GM18873 (cell line): ENCODE results near the gene SRBD1.

Experiments
- ATAC-seq: cut with Tn5 transposase; IDR thresholded peaks from one replicate; pipeline ENCODE4 v1.9.1; 2021; ENCODE audit warnings: mild to moderate bottlenecking, moderate library complexity, moderate number of reproducible peaks; ENCODE audit not compliant: unreplicated experiment, low FRiP score

The SRBD1 gene

DNA sequence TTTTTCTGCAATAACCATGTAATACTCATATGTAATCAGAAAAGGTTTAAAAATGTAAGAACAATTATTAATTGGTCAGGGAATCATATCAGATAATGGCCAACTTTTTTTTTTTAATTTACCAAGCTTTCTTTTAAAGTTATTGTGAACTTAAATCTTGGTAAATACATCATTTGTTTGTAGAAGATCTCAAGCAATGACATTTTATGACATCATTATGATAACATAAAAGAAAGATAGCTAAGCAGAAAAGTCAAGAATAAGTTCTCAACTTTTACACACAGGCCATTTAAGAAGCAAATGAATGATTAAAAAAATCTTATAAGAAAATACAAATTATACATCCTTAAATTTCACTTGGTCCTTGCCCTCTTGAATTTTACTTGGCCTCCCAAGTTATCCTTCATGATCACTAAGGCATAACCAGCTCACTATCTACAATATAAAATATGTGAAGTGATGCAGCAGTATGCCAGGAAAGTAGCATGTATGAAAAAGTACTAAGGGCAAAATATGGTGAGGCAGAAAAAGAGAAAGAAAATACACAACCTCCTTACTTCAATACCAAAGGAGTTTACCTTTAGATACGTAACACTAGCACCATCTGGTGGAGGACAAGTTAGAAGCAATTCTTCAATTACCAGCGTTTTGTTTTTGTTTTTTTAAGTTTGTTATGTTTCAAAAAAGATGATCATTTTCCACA, 116.6 kb downstream of the SRBD1 start:
- no peak for ATAC-seq

DNA sequence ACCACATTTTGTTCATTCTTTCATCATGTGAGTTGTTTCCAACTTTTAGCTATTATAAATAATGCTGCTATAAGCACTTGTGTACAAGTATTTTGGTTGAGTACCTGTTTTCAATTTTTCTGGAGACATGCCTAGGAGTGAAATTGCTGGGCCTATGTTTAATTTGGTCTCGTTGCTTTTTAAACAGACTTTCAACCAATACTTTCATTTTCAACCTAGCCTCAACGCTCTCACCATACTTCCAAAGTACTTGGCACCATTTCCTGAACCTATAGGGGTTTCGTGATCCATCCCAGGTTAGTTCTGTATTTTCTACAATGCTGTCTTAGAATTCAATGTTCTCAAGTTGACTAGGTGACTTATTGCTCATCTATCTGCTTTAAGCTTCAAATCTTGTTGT, 126.1 kb downstream of the SRBD1 start:
- ATAC-seq, result no peak

DNA sequence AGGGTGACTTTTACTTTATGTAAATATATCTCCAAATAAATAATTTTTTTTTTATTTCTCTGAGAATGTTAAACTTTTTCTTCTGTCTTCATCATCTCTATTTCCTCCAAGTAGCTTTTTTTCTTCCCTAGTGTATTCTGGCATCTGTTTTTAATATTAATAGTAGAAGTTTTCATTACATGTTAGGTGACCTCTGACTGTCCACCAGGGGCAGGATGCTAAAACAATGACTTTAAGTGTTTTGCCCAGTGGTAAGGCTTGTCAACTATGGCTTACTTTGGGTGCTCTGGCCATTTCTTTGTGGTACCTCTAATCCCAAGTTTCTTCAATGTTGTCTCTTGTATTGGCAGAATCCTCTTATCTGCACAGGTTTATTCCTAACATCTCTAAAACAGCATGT, 127.1 kb downstream of the SRBD1 start:
- ATAC-seq, result no peak

DNA sequence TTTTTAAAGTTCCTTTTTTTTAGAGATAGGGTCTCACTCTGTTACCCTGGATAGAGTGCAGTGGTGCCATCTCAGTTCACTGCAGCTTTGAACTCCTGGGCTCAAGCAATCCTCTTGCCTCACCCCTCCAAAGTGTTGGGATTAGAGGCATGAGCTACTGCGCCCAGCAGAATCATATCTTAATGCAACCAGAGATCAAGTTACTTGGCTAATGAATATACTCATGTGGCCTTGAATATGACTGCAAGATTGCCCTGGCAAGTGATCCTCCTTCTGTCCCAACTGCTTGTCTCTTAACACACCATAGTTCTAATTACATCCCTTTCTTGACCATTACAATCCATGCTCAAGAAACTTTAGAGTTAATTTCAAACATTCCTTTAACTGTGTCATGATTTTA, 133.5 kb downstream of the SRBD1 start:
- no peak for ATAC-seq

DNA sequence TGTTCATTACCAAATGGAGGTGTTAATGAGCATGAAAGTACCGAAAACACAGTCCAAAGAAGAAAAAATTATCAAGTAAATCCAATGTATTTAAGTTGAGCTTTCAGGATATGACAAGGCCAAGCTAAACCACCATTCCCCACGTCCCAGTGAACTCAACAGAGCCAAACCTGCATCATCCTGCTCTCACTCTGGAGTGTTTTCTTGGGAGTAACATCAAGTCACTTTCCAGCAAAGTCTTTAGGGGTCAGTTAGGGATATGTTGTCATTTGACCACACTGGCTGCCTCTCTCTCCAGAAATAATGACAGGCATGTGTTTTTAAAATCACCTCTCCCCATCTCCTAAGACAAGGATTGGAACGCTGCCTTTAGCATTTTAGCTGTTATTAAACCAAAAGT, 140.5 kb downstream of the SRBD1 start:
- no peak for ATAC-seq

DNA sequence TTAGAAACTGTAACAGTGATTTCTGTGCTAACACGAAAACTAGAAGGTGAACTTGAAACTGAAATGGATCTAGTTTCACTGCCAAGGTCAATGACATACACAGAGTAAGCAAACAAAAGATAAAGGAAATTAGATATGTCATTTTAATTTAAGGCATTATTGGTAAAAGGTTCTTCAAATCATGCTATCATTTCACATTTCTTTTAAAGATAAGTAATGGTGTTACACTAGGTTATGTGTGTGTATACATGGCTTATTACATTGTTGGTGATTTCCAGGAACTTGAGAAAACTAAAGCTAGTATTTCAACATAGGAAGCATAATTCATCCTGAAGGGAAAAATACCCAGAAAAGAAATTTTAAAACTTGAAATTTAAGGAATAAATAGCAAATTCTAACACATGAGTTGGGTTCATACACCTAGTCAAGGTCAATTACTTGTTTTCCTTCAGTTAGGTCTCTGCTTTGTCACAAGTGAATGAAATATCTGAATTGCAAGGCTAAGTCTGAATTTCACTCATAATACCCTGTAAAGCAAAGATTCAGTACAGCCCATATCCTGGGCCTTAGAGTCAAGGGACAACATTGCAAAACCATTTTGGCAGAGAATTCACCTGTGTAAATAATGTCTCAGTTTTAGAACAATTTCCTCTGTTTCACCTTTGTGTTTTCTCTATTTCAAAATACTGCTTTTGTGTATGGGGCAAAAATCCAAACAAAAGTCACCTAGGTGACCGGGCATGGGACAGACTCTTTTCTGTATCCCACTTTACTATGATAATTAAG, 141.6 kb downstream of the SRBD1 start:
- ATAC-seq, result no peak

DNA sequence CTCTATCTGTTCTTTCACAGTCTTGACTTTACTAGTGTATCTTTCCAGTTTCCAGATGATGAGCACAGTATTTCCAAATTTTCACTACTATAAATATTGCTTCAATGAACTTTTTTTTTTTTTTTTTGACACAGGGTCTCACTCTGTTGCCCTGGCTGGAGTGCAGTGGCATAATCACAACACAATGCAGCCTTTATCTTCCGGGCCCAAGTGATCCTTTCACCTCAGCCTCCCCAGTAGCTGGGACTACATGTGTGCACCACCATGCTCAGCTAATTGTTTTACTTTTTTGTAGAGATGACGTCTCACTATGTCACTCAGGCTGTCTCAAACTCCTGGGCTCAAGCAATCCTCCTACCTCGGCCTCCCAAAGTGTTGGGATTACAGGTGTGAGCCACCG, 142.8 kb downstream of the SRBD1 start:
- ATAC-seq, result no peak

DNA sequence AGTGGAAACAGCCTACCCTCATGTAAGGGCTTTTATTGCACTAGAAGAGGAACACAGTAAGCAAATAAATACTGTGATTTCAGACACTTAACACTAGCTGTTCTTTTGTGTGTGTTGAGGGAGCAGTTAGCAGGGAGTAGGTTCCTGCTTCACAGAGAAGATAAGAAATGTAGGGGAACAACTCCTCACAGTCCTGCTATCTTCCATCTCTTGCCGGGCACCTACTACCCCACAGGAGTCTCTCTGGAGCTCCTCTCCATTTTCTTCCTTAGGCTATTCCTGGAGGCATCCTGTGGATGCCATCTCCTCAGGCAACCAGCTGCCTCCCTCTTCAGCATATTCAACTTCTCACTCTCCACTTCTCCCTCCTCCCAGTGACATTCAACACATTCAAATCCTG, 145.0 kb downstream of the SRBD1 start:
- no peak for ATAC-seq

DNA sequence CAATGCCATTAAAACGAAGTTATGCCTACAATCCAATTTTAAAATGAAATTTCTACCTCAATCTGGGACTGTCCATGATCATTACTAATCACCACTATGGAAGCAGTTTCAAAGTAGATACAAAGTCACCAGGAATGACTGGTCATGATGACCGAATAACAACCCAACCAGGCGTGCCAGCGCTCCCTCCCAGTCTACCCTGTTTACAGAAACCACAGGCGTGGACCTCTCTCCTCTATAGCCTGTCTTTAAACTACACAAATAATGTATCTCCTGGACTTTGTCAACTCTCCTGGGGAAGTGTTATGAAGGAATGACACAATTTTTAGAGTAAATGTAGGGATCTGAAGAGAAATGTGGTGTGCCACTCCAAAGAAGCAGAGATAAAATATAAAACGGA, 150.2 kb downstream of the SRBD1 start:
- ATAC-seq, result no peak

DNA sequence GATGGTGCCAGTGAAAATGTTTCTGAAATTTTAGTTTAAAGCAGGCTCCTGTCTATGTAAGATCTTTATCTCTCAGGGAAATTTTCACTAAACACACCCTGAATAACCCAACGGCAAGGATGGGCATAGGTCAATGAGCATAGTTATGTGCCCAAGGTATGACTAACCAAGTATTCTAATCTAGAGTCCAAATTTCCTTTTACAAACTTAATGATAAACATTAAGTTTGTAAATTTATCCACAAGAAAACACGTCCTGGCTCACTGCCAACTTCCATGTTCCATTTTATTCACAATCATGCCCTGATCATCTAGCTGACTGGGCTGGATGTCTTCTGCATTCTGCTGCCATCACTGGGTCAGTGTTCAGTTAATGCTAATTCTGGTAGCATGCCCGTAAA, 151.2 kb downstream of the SRBD1 start:
- no peak for ATAC-seq

DNA sequence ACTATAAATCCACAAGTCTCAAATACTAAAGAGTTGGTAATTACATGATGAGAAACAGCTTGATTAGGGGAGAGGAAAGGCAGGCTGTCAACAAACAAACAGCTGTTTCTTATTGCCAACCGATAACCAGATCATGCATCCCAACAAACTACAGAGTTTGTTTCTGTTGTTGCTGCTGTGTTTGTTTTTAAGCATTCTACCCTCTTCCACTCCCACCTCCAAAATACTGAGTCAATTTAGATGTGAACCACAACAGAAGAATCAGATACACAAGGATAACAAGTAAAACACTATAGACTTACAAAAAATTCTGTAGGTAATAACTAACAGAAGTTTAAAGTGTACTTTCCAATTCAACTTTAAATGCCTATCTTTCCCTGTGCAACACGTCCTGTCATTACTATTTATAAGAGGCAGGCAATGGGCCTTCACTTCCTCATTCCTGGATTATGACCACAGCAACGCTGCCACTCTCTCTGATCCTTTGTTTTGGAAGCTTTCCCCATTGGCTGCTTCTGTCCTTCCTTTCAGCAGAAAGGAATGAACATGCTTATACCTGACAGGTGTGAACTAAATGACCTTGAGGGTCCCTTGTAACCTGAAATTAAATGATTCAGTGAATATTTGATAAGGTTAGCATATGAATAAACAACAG, 152.0 kb downstream of the SRBD1 start:
- ATAC-seq, result no peak

DNA sequence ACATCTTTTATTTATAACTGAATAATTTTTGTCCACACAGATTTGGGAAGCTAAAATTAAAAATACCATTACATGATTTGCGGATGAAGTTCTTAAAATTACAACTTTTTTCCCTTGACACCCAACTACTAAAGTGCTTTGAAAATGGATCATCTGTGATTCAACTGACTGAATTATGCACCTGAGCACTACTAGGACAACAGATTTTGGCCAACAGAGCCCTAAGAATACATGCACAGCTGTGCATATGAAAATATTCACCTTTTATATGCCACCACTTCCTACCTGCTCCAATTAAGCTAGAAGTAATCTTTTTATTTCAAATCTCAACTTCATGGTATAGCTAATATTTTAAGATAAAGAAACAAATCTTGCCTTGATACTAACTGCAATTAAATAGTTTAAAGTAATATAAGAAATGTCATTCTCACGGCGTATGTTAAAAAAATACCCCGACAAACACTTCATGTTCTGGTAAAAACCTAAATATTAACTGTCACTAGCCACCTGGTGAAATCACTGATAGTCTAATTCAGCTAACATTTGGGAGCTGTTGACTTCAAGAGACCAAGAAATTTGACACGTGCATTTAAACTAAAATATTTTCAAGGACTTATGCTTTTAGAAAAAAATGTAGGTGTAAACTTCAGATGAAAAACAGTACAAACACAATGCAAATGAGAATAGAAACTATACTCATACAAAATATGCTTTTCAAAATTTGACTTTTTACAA, 153.7 kb downstream of the SRBD1 start:
- ATAC-seq, result no peak

DNA sequence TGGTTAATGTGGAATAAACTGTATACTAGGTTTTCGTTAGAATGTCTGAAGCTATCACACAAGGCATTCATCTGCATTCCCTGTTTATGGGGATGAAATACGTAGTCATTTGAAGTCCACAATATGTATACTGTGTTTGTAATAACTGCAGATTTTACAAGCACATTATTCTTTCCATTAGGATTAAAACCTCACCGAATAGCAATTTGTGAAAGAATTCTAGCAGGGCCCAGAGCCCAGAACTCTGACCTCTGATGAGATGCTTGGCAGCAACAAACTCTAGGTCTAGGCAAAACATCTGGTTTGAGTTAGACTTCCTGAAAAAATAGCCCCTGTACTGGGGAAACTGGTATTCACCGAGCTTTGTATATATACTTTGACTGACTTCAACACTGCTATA, 158.2 kb downstream of the SRBD1 start:
- no peak for ATAC-seq

DNA sequence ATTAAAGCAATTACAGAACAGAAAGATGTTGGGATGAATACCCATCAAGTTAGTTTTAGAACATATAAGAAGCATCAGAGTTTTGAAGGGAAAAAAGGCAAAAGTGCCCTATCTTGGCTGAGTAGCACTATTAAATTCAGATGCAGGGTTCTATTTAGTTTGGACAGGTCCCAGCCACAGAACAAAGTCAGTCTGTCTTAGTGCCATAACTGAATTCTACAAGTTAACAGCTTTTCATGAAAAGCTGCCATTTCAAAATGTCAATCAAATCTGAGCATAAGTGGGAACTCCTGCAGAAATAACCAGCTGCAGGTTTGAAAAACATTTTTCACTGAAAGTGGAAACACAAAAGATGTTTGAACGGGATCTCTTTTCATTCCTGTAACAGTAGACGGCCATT, 160.4 kb downstream of the SRBD1 start:
- ATAC-seq, result no peak

DNA sequence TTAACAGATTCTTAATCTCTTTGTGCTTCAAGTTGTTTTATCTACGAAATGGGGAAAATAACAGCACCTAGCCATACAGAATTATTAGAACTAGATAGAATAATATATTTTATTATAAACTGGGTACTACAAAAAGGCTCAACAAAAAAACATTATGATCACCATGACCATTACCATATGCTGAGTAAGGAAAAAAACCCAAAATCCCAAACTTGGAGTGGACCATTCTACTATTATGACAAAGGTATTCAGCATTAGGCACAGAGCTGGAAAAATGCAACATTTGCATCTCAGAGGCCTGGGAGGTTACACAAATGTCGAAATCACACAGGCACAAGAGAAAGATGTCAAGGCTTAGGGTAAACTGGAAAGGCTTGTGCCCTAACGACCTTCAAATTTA, 162.8 kb downstream of the SRBD1 start:
- ATAC-seq, result no peak

DNA sequence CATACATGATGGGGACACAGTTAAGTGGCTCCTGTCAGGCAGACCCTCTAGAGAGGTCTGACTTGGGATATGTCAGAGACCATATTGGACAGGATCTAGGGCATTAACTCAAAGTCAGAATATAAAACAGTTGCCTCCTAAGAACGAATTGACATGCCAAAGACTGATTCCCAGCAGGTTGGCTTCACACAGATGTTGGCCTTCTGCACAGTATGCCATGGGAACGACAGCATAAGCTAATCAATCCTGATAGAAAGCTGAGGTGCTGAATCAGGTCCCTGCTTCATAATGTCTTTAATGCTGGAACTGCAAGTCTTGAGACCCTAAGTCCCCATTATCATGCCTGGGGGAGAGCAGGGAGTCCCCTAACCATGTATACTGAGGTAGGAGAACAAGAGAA, 165.1 kb downstream of the SRBD1 start:
- no peak for ATAC-seq

DNA sequence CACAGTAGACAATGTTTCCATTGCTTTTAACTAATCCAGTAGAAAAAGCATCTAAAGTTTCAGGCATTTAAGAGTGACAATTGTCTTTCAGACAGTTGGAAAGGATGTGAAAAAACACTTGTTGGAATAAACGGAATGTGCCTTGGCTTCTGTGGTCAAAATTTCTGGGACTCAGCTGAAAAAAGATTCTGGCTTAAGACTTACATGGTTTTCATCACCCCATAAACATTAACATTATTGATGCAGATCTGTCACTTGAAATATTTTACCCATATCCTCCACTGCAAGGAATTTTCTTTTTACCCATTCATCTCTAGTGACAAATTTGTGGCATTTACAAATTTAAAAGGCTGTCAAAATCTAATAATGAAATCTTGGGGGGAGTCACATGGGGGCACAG, 166.0 kb downstream of the SRBD1 start:
- no peak for ATAC-seq

DNA sequence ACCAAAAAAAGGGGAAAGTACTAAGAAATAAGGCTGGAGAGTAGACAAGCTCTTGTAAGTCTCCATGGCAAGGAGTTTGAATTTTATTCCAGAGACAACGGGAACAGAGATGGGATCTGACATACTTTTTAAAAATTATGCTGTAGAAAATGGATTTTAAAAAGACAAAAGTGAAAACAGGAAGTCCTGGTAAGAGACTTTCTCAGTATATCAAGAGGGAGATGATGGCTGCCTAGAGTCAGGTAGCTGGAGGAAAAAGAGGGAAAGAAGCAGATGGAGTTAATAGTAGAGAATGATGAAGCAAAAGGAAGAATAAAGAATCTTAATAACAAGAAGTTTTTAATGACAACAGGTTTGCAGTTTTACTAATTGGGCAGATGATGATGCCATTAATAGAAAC, 168.1 kb downstream of the SRBD1 start:
- no peak for ATAC-seq

DNA sequence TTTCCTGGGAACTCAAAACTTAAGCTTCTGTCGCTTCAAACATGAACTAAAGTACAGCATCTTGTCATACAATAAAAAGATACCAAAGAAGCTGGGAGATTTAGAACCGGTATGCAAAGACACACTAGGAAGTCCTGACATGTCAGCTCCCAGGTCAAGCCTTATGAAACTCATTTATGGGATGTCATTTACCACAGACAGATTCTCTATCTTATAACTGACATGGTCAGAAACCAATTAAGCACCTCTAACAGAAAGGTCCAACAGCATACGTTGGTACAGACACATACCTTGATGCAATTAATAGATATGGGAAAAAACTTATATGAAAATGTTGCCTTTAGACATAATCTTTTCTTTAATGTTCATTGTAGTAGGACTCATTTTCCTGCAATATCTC, 169.0 kb downstream of the SRBD1 start:
- ATAC-seq, result no peak

DNA sequence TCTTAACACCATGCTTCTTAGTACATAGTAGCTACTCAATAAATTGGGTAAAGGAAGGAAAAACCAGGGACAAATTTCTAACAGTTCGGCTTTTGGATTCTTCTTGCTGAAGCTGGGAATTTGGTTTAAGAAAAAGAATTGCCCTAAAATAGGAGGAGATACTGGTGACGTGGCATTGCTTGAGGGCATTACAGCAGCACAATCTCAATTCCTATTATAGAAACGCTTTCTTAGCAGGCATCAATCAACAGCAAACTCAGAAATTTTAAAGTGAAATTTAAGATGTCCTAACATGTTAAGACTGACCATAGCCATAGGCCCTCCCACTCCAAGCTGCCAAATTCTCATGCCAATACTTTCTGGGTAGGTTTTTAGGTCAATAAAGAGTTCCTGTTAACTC, 169.5 kb downstream of the SRBD1 start:
- ATAC-seq, result no peak
